Measurements from ENCODE around the gene GGCT.

The GGCT gene

GRCh38 chr7:30459591-30460245 is 44.9 kb downstream of the GGCT start:
- DNase-seq = peak; percentile 10

GRCh38 chr7:30458311-30458710 is 46.3 kb downstream of the GGCT start:
- DNase-seq = no peak

- no peak for DNase-seq
These were observed 50.7 kb downstream of the GGCT start for GRCh38 chr7:30453921-30454320.

- no peak for DNase-seq
These were observed 51.6 kb downstream of the GGCT start for GRCh38 chr7:30453016-30453415.

- DNase-seq = no peak
These were observed 52.2 kb downstream of the GGCT start for GRCh38 chr7:30452280-30452930.

- DNase-seq = no peak
These were observed 52.9 kb downstream of the GGCT start for GRCh38 chr7:30451539-30452279.

GRCh38 chr7:30450983-30451497 is 53.6 kb downstream of the GGCT start:
- DNase-seq = no peak

GRCh38 chr7:30450240-30450982 is 54.2 kb downstream of the GGCT start:
- DNase-seq = no peak

GRCh38 chr7:30448461-30449189 is 56.0 kb downstream of the GGCT start:
- DNase-seq = no peak

- DNase-seq = no peak
These were observed 57.2 kb downstream of the GGCT start for GRCh38 chr7:30447466-30447865.

Data from T1000 (cell line).